IMR-90 (cell line): ENCODE data around the gene MATK. TPM values are rescaled to one million over a fixed set of nuclear protein-coding genes. Genes with fewer than 3 reads are reported as not detected.

ENCODE experiments used
- ATAC-seq: fragments of 200-7000 bp; cut with Tn5 transposase; 2 replicates; pipeline ENCODE4 v1.9.1; 2020; ENCODE audit warnings: low read depth, mild to moderate bottlenecking, moderate library complexity
- BruUV-seq: library from RNA; stranded (reverse); fragments of 400-500 nt; replicated peaks from 2 replicates; lab custom pipeline; 2021; lab: Mats Ljungman, UMichigan
- CTCF ChIA-PET: fragments of 300-600 bp; formaldehyde crosslinking; extraction: SDS; loops from one replicate; lab custom pipeline; 2021; ENCODE audit warnings: antibody characterized with exemption; lab: Yijun Ruan, JAX
- POLR2A ChIA-PET: fragments of 300-600 bp; sonication (Branson Sonifier 250); formaldehyde crosslinking; loops from one replicate; lab custom pipeline; 2022; ENCODE audit warnings: antibody characterized with exemption; ENCODE audit not compliant: unreplicated experiment; lab: Charles Lee
- DNase-seq: peaks from one replicate; pipeline ENCODE4 v3.0.0; 2013
- H2AFZ ChIP-seq: replicated peaks from 2 replicates; pipeline ENCODE3; 2013; ENCODE audit warnings: low read length, mild to moderate bottlenecking; ENCODE audit not compliant: poor library complexity
- H2AK5ac ChIP-seq: 2 replicates; pipeline ENCODE4 v1.6.1; 2013; ENCODE audit warnings: low read depth, low read length, inconsistent platforms
- H2AK9ac ChIP-seq: replicated peaks from 2 replicates; pipeline ENCODE3; 2013; ENCODE audit warnings: mild to moderate bottlenecking, low read depth, low read length, moderate library complexity; ENCODE audit not compliant: poor library complexity
- H2BK120ac ChIP-seq: 2 replicates; pipeline ENCODE4 v1.6.1; 2013; ENCODE audit warnings: low read depth, low read length, inconsistent platforms
- H2BK15ac ChIP-seq: 3 replicates; pipeline ENCODE4 v1.6.1; 2013; ENCODE audit warnings: low read depth, low read length, inconsistent platforms
- H2BK20ac ChIP-seq: 2 replicates; pipeline ENCODE4 v1.6.1; 2013; ENCODE audit warnings: low read depth, mild to moderate bottlenecking, inconsistent platforms, low read length, moderate library complexity
- H2BK5ac ChIP-seq: 2 replicates; pipeline ENCODE4 v1.6.1; 2013; ENCODE audit warnings: mild to moderate bottlenecking, low read depth, low read length, inconsistent platforms; ENCODE audit not compliant: poor library complexity, severe bottlenecking
- H3K14ac ChIP-seq: replicated peaks from 2 replicates; pipeline ENCODE4 v1.6.1; 2013; ENCODE audit warnings: low read depth, low read length, inconsistent platforms
- H3K18ac ChIP-seq: 2 replicates; pipeline ENCODE4 v1.6.1; 2013; ENCODE audit warnings: low read depth, low read length, control low read depth
- H3K23ac ChIP-seq: 2 replicates; pipeline ENCODE4 v1.6.1; 2013; ENCODE audit warnings: low read depth, low read length, inconsistent platforms
- H3K27ac ChIP-seq: 2 replicates; pipeline ENCODE4 v1.5.1; 2013; ENCODE audit warnings: mild to moderate bottlenecking, control low read depth, low read length; ENCODE audit not compliant: insufficient read depth
- H3K27me3 ChIP-seq: 2 replicates; pipeline ENCODE4 v1.6.1; 2013; ENCODE audit warnings: low read length; ENCODE audit not compliant: control insufficient read depth, insufficient read depth
- H3K36me3 ChIP-seq: 2 replicates; pipeline ENCODE4 v1.6.1; 2013; ENCODE audit warnings: low read length, mixed read lengths; ENCODE audit not compliant: control insufficient read depth, insufficient read depth
- H3K4ac ChIP-seq: 2 replicates; pipeline ENCODE4 v1.6.1; 2013; ENCODE audit warnings: low read depth, low read length, inconsistent platforms
- H3K4me1 ChIP-seq: 2 replicates; pipeline ENCODE4 v1.6.1; 2013; ENCODE audit warnings: low read length, mixed read lengths; ENCODE audit not compliant: control insufficient read depth, insufficient read depth
- H3K4me2 ChIP-seq: 2 replicates; pipeline ENCODE4 v1.6.1; 2013; ENCODE audit warnings: low read depth, mild to moderate bottlenecking, control low read depth, low read length, moderate library complexity
- H3K4me3 ChIP-seq: 2 replicates; pipeline ENCODE4 v1.5.1; 2013; ENCODE audit warnings: low read depth, mild to moderate bottlenecking, control low read depth, low read length, moderate library complexity; ENCODE audit not compliant: insufficient read depth
- H3K56ac ChIP-seq: 2 replicates; pipeline ENCODE4 v1.6.1; 2013; ENCODE audit warnings: low read length, inconsistent platforms; ENCODE audit not compliant: insufficient read depth; ENCODE audit errors: extremely low read depth
- H3K79me1 ChIP-seq, 2 experiments: 2 replicates each; pipeline ENCODE4 v1.6.1; 2013; ENCODE audit warnings: low read length in 2 of 2, inconsistent platforms in 1 of 2, low read depth in 1 of 2
- H3K9ac ChIP-seq: 2 replicates; pipeline ENCODE4 v1.6.1; 2013; ENCODE audit warnings: low read depth, low read length, control low read depth
- H3K9me1 ChIP-seq: 2 replicates; pipeline ENCODE4 v1.6.1; 2013; ENCODE audit warnings: low read length, inconsistent platforms; ENCODE audit not compliant: insufficient read depth
- H3K9me3 ChIP-seq: 2 replicates; pipeline ENCODE4 v1.6.1; 2013; ENCODE audit warnings: low read length; ENCODE audit not compliant: control insufficient read depth, insufficient read depth
- H4K20me1 ChIP-seq: 2 replicates; pipeline ENCODE4 v1.6.1; 2013; ENCODE audit warnings: low read length, inconsistent platforms; ENCODE audit not compliant: insufficient read depth
- H4K5ac ChIP-seq: 2 replicates; pipeline ENCODE4 v1.6.1; 2013; ENCODE audit warnings: mild to moderate bottlenecking, low read depth, low read length, control low read depth
- H4K8ac ChIP-seq, 2 experiments: 2 replicates each; pipeline ENCODE4 v1.6.1; 2013; ENCODE audit warnings: low read depth in 2 of 2, low read length in 2 of 2, control low read depth in 1 of 2, inconsistent platforms in 1 of 2
- H4K91ac ChIP-seq: 2 replicates; pipeline ENCODE4 v1.6.1; 2013; ENCODE audit warnings: low read depth, low read length, inconsistent platforms; ENCODE audit not compliant: insufficient read depth
- BHLHE40 ChIP-seq: fragments of 150-350 bp; IDR thresholded peaks from 2 replicates; pipeline ENCODE4 v1.6.1; 2016; ENCODE audit warnings: mild to moderate bottlenecking, low read depth, low read length
- CEBPB ChIP-seq: IDR thresholded peaks from 2 replicates; pipeline ENCODE4 v1.6.1; 2012; ENCODE audit warnings: low read depth, low read length, improper control_type of control experiment
- CHD1 ChIP-seq: IDR thresholded peaks from 2 replicates; pipeline ENCODE4 v1.6.1; 2012; ENCODE audit warnings: low read depth, low read length, improper control_type of control experiment
- CTCF ChIP-seq: conservative IDR thresholded peaks from 2 replicates; pipeline ENCODE4 v1.5.1; 2012; ENCODE audit warnings: mild to moderate bottlenecking, low read depth, low read length, improper control_type of control experiment
- ELK1 ChIP-seq: fragments of 150-350 bp; IDR thresholded peaks from 2 replicates; pipeline ENCODE4 v1.6.1; 2016; ENCODE audit warnings: low read depth, mild to moderate bottlenecking, low read length, moderate library complexity, borderline replicate concordance
- FOS ChIP-seq: fragments of 150-350 bp; IDR thresholded peaks from 2 replicates; pipeline ENCODE4 v1.6.1; 2016; ENCODE audit warnings: low read depth, low read length
- MAFK ChIP-seq: IDR thresholded peaks from 2 replicates; pipeline ENCODE4 v1.6.1; 2012; ENCODE audit warnings: low read depth, low read length, improper control_type of control experiment
- MAZ ChIP-seq: IDR thresholded peaks from 2 replicates; pipeline ENCODE4 v1.6.1; 2012; ENCODE audit warnings: low read depth, mild to moderate bottlenecking, low read length, improper control_type of control experiment, moderate library complexity, borderline replicate concordance
- MXI1 ChIP-seq: IDR thresholded peaks from 2 replicates; pipeline ENCODE4 v1.6.1; 2012; ENCODE audit warnings: low read depth, mild to moderate bottlenecking, low read length, moderate library complexity, borderline replicate concordance
- NFE2L2 ChIP-seq: fragments of 150-350 bp; IDR thresholded peaks from 2 replicates; pipeline ENCODE4 v1.6.1; 2016; ENCODE audit warnings: low read depth, mild to moderate bottlenecking, low read length
- POLR2A ChIP-seq: IDR thresholded peaks from 2 replicates; pipeline ENCODE4 v1.6.1; 2012; ENCODE audit warnings: mild to moderate bottlenecking, low read depth, low read length
- RAD21 ChIP-seq: IDR thresholded peaks from 2 replicates; pipeline ENCODE4 v1.6.1; 2012; ENCODE audit warnings: low read length, improper control_type of control experiment
- RCOR1 ChIP-seq: IDR thresholded peaks from 2 replicates; pipeline ENCODE4 v1.6.1; 2012; ENCODE audit warnings: mild to moderate bottlenecking, low read length, improper control_type of control experiment; ENCODE audit not compliant: insufficient replicate concordance
- RFX5 ChIP-seq: IDR thresholded peaks from 2 replicates; pipeline ENCODE4 v1.8.0; 2012; ENCODE audit warnings: low read depth, mild to moderate bottlenecking, low read length, moderate library complexity
- SMC3 ChIP-seq: fragments of 150-350 bp; IDR thresholded peaks from 2 replicates; pipeline ENCODE4 v1.6.1; 2016; ENCODE audit warnings: low read depth, mild to moderate bottlenecking, antibody characterized with exemption, low read length, moderate library complexity
- USF2 ChIP-seq: fragments of 150-350 bp; IDR thresholded peaks from 2 replicates; pipeline ENCODE4 v1.6.1; 2017; ENCODE audit warnings: mild to moderate bottlenecking, antibody characterized with exemption, low read length, low read depth
- WGBS, 2 experiments: methylation state at CpG; one replicate each; pipeline versions ENCODE4 v1.1.5 to v1.1.7; 2013; ENCODE audit warnings: missing lambda C conversion rate in 2 of 2; ENCODE audit not compliant: insufficient read length in 1 of 2; ENCODE audit errors: extremely low coverage in 2 of 2; 5-methylcytosine and 5-hydroxymethylcytosine counted together
- dilution Hi-C: fragments of 300-500 bp; cut with HindIII; formaldehyde crosslinking; loops from one replicate; pipeline ENCODE4 v1.14.3; 2018; ENCODE audit warnings: low sequenced_read_pairs; ENCODE audit not compliant: unreplicated experiment
- in situ Hi-C: fragments of 300-500 bp; cut with MboI; formaldehyde crosslinking; loops from 3 replicates; pipeline ENCODE4 v1.14.3; 2019; ENCODE audit warnings: low sequenced_read_pairs, inconsistent platforms, mixed read lengths
- intact Hi-C: fragments of 100-400 bp; cut with micrococcal nuclease; formaldehyde crosslinking; loops from 2 replicates; pipeline ENCODE4 v1.10.0; 2022
- polyA plus RNA-seq, 3 experiments: library from polyadenylated mRNA; depleted of rRNA; stranded (reverse); fragments of >200 nt; gene quantifications; 2 replicates each; pipeline ENCODE4 v1.2.3, GENCODE V29; 2012; ENCODE audit warnings: low replicate concordance in 1 of 3
- total RNA-seq: library from RNA; depleted of rRNA; stranded (reverse); fragments of >200 nt; gene quantifications from 2 replicates; pipeline ENCODE4 v1.2.3, GENCODE V29; 2012

Gene MATK
- total and polyA plus RNA-seq, 2 of the 4 experiments (the other 2 are of a cell fraction), result not detected

- no peak overlapping the region for H3K4ac ChIP-seq
- H3K14ac ChIP-seq, result no peak overlapping the region
- dilution Hi-C loops, result no loop called here
- H4K5ac ChIP-seq, result no peak overlapping the region
- H3K56ac ChIP-seq, result no peak overlapping the region
- no peak overlapping the region for H3K18ac ChIP-seq
- CTCF ChIA-PET, result no interaction called here
- H2BK120ac ChIP-seq, result no peak overlapping the region
- POLR2A ChIA-PET, result no interaction called here
- H4K91ac ChIP-seq, result no peak overlapping the region
- in situ Hi-C loops, result no loop called here
- H4K20me1 ChIP-seq, result no peaks in the 10 kb centered on the region
- H3K9me3 ChIP-seq, result 0 out of 2 replicates have a peak, but pooled peaks cover 1% of the 10 kb centered on the region
- DNase-seq (no peak), ATAC-seq (no peak)
- no peaks in the 10 kb centered on the region for H3K36me3 ChIP-seq
- no peak overlapping the region for H2AFZ ChIP-seq
- H2BK5ac ChIP-seq, result no peak overlapping the region
- no peaks in the 10 kb centered on the region for H3K4me1 ChIP-seq
- H2BK20ac ChIP-seq, result no peak overlapping the region
- no peak overlapping the region for H3K4me3 ChIP-seq
- intact Hi-C loops, result no loop called here
- no peak for TF ChIP-seq BHLHE40
- no peak for TF ChIP-seq FOS
- TF ChIP-seq RAD21, result no peak
- no peak for TF ChIP-seq RFX5
- no peak for TF ChIP-seq NFE2L2
- TF ChIP-seq MAFK, result no peak
- TF ChIP-seq RCOR1, result no peak
- TF ChIP-seq MXI1, result no peak
- no peak for TF ChIP-seq POLR2A
- TF ChIP-seq CEBPB, result no peak
- TF ChIP-seq MAZ, result no peak
- no peak for TF ChIP-seq ELK1
- no peak for TF ChIP-seq CTCF
- TF ChIP-seq CHD1, result no peak
- no peak for TF ChIP-seq USF2
- no peak for TF ChIP-seq SMC3
- no peaks in the 10 kb centered on the region for H3K79me1 ChIP-seq
- H2AK9ac ChIP-seq, result no peak overlapping the region
- H4K8ac ChIP-seq, result no peak overlapping the region
- H3K27ac ChIP-seq, result no peak overlapping the region
- WGBS, 2 experiments, result 53% methylated on average over 4 of the region's 10 CpGs; no CpG with 5 or more reads in 1 of the 2 experiments
- H3K23ac ChIP-seq, result no peak overlapping the region
- H3K9ac ChIP-seq, result no peak overlapping the region
- no peak overlapping the region for H2AK5ac ChIP-seq
- peaks cover 5% of the 10 kb centered on the region for H3K9me1 ChIP-seq
- no peak overlapping the region for H2BK15ac ChIP-seq
- peaks cover 35% of the 10 kb centered on the region for H3K27me3 ChIP-seq
- BruUV-seq, result no TSS peak
- no peak overlapping the region for H3K4me2 ChIP-seq
Measured at GRCh38 chr19:3803986-3804385, 17.8 kb upstream of the MATK start.
